GM18907 (cell line): ENCODE measurements around the gene RNASEL.
"Not testable (repeated sequence)": the region's sequence is repeated elsewhere in the genome, so short reads cannot be mapped to it uniquely, and the experiment has no call there.

Experiments used
- ATAC-seq: cut with Tn5 transposase; IDR thresholded peaks from one replicate; pipeline ENCODE4 v1.9.1; 2021; ENCODE audit warnings: mild to moderate bottlenecking, moderate library complexity; ENCODE audit not compliant: unreplicated experiment

RNASEL gene, protein sequence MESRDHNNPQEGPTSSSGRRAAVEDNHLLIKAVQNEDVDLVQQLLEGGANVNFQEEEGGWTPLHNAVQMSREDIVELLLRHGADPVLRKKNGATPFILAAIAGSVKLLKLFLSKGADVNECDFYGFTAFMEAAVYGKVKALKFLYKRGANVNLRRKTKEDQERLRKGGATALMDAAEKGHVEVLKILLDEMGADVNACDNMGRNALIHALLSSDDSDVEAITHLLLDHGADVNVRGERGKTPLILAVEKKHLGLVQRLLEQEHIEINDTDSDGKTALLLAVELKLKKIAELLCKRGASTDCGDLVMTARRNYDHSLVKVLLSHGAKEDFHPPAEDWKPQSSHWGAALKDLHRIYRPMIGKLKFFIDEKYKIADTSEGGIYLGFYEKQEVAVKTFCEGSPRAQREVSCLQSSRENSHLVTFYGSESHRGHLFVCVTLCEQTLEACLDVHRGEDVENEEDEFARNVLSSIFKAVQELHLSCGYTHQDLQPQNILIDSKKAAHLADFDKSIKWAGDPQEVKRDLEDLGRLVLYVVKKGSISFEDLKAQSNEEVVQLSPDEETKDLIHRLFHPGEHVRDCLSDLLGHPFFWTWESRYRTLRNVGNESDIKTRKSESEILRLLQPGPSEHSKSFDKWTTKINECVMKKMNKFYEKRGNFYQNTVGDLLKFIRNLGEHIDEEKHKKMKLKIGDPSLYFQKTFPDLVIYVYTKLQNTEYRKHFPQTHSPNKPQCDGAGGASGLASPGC

DNA sequence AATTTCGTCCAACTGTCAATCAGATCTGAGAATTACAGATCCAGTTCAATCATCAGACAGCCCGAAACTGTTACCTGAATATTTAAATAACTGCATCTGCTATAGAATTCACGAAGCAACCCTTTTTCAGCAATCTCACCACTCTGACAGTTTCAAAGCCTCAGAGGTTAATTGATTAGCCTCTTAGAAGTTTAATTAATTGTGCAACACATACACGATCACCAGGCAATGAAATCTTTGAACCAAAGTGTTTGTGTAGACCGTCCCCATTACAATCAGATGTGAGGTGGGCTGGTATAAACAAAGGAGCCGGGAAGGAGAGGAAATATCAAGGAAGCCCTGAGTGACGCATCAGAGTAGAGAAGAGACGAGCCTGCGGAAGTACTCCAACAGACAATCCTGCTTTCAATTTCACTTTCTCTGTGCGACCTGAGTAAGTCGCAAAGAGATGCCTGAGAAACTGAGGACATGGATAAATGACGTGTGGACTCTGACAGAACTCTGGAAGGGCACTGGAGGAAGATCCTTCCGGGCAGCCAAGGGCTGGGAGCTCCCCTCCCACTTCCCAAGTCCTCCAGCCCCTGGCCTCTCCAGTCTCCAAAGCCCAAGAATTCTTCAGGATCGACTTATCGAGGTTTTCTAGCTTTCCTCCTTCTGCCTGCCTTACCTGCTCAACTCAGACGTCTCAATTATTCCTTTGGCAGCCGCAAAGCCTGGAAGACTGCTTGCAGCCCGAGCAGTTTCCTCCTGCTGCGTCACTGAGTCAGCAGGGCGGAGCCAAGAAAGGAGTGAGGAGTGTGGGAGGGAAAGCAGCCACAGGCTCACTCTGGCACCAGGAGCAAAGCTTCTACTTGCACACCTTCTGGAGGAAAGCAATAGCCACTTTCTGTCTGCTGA lies at the start of gene RNASEL:
RNASEL (minus strand) TSS at position 757 of the 897 bp plus-strand sequence. CDS start 2,450 bp downstream, outside the sequence.
- peak; percentile 73 for ATAC-seq

DNA sequence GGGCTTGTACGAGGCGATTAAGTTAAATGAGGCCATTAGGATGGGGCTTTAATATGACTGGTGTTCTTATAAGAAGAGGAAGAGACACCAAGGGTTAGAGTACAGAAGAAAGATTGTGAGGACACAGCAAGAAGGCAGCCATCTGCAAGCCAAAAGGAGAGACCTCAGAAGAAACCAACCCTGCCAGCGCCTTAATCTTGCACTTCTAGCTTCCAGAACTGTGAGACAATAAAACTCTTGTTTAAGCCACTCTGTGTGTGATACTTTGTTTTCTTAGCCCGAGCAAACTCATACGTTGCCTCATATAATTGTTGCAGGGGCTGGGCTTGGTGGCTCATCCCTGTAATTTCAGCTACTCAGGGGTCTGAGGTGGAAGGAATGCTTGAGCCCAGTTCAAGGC lies 48.7 kb upstream of the RNASEL start:
- no peak for ATAC-seq

DNA sequence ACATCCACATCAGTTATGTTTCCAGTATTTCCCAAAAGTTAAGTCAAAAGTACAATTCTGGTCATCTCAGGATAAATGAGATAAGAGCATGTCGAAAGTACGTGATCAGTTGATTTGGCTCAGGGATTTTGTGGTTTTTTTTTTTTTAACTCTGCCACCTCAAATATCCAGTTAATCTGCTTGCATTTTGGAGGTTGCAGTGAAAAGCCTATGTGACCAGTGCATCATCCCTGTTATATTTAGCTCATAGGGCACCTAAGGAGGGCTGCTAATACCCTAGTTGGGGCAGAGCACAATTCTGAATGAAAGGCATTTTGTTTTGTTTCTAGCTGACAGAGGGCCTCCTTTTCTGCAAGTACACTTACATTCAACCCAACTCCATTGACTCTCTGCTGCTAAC lies 46.8 kb upstream of the RNASEL start:
- no peak for ATAC-seq

DNA sequence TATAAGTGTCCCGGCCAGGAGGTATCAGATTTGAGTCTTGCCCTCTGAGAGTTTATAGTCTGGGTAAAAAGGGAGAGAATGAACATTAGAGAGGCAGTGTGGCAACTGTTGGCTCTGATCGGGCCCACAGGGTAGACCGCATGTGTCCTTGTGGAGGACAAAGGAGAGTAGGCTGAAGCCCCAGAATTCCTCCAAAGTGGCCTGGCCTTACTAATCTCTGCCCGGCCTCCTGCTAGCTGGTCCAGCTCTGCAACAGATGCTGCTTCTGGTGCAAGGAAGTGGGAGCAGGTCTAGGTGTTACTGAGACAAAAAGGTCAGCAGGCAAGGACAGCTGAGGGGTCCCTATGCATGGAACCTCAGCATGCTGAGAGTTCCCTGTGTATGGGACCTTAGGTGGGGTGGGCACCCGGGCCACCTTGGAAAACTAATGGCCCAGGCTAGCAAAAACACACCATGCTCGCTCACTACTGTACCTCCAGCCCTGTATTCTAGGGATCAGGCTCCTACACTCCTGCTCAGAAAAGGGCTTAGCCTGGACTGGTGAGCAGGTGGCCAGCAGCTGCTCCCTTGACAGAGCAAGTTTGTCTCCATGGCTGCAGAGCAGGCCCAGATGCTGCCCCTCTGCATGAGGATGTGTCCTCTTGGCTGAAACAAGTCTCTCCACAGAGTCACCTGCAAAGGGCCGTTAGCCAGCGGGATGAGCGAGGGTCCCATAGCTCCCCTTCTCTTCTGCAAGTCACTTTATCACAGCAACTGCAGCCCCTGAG lies 45.4 kb upstream of the RNASEL start:
- no peak for ATAC-seq

DNA sequence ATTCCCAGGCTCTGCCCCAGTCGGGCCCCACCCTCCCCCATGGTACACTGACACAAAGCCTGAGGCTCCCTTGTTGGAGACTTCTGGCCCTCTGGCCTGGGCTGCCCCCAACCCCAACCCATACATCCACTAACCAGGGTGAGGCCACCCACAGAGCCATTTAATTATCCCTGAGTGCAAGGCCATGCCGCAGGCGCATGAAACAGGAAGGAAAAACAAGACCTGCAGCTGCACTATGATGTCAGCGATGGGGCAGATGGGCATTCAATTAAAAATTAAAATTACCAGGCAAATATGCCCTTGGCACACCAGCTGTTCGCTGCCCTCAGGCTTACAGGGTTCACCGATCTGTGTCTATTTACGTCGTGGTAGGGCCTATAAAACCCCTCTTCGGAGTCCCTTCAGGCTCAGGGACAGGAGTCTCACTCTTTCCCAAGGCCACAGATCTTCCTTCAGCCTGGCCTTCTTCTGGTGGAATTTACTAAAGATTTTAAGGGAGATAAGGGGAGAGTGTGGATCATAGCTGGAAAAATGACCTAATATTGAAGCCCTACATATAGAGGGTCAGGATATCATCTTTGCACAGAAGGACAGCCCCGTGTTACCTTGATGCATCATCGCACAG lies 44.7 kb upstream of the RNASEL start:
- ATAC-seq = no peak

DNA sequence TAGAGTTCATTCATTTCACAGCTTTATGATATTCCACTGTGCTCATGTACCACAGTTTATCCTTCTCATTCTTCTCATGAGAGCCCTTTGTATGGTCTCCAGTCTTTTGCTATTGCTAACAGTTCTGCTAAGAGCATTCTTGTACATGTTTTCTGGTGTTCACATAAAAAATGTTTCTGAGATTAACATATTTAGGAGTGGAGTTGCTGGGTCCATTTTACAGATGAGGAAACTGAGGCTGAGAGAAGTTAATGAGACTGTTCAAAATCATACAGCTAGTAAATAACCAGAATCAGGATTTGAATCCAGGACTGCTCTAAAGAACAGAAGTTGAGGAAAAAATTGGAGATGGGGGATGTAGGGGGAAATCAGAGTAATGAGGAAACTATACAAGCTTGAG lies 44.0 kb upstream of the RNASEL start:
- ATAC-seq = no peak

DNA sequence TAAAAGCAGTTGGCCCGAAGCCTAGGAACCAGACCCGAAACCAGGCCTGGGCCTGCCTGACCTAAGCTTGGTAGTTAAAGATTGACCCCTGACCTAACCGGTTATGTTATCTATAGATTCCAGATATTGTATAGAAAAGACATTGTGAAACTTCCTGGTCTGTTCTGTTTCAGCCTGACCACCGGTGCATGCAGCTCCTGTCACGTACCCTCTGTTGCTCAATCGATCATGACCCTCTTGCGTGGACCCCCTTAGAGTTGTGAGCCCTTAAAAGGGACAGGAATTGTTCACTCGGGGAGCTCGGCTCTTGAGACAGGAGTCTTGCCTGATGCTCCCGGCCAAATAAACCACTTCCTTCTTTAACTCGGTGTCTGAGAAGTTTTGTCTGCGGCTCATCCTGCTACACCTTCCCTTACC lies 43.4 kb upstream of the RNASEL start:
- ATAC-seq = not testable (repeated sequence)

DNA sequence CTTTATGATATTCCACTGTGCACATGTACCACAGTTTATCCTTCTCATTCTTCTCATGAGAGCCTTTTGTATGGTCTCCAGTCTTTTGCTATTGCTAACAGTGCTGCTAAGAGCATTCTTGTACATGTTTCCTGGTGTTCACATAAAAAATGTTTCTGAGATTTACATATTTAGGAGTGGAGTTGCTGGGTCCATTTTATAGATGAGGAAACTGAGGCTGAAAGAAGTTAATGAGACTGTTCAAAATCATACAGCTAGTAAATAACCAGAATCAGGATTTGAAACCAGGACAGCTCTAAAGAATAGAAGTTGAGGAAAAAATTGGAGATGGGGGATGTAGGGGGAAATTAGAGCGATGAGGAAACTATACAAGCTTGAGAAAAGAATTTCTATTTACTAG lies 42.9 kb upstream of the RNASEL start:
- ATAC-seq = no peak

DNA sequence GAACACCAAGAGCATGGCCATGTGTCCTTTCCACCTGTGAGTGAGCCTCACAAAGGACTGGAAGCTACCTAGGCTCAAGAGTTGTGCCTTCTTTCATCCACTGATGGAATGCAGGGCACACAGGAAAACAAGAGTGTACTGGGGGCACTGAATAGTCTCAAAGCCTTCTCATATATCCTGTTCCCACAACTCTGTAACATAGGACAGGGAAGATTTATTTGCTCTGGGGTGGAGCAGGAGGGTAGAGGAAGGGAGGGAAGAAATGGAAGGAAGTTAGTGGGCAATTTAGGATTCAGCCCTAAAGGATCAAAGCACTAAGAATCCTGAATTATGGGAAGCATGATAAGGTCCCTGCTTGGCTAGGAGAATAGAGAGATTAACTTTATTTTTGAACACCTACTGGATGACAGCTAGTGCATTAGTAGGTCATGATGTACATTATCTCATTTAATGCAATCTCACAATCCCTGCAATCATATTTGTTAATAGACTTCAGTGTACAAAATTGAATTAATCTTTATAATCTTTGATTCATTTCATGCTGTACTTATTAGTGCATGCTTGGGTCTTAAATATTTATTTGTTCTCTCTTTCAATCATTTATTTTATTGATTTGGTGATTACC lies 42.1 kb upstream of the RNASEL start:
- ATAC-seq = no peak

DNA sequence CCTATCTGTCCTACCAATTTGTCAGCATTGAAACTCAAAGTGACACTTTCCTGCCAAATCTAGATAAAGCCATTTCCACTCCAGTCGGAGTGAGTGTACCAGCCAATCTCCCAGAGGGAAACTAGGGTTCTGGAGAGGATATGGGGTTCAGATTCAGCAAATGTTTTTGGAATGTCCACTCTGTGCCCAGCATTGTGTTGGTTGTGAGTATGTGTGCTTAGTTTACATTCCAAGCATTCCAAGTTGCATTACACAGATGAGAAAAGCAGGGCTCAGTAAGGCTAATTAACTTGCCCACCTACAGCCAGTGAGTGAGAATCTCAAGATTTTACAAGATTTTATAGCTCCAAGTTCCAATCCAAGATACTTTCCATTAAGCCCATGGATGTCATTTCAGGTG lies 41.5 kb upstream of the RNASEL start:
- no peak for ATAC-seq

DNA sequence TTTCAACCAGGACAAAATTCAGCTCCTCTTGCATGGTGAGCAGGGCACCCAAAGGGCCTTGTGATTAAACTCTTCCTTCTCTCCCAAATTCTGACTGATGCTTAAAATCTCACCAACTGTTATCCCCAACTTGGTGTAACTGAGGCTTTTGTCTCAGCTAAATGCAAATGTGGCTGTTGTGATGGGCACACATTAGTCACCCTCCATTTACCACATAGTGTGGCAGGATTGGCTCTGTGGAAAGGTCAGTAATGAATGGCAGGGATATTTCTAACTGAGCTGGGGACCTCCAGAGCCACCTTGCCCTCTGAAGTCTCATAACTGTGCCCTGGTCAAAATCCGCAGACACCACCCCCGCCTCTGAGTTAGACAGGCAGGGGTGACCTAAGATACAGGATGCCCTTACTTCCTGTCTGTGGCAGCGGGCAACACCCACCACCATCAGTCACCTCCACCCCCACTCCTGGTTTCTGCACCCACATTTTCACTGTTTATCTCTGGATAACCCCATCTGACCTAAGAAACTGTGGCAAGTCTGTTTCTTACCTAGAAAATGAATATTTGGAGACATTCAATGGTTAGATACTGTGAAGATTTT lies 40.5 kb upstream of the RNASEL start:
- peak; percentile 69 for ATAC-seq

DNA sequence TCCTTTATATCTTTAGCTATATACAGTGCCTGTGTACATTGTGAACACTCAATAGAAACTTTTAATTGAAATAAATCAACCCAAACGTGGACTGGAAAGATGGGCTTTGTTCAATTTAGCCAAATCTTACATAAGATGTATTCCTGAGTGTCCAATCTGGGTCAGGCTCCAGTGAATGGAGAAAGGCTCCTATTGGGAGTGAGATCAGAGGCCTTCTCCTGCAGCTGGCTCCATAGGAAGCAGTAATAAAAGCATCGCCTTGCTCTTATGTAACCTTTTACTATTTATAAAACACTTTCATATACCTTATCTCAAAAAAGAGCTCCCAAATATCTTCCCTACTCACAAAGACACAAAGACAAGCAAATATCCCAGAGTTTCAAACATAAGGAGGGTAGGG lies 40.0 kb upstream of the RNASEL start:
- no peak for ATAC-seq

DNA sequence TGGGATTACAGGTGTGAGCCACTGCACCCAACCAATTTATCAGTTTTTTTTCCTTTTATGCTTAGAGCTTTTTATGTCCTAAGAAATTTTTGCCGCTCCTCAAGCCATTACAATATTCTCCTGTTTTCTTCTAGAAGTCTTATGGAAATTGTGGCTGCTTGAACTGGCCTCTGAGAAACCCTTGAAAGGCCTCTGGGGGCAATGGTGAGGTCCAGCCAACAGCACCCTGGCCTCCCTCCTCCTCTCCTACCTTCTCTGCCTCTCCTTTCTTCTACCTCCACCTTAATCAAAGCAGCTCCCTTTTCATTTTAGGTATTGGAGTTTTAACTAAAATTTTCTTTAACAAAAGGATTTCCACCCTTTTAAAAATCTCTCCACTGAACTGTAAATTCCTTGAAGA lies 39.6 kb upstream of the RNASEL start:
- no peak for ATAC-seq

DNA sequence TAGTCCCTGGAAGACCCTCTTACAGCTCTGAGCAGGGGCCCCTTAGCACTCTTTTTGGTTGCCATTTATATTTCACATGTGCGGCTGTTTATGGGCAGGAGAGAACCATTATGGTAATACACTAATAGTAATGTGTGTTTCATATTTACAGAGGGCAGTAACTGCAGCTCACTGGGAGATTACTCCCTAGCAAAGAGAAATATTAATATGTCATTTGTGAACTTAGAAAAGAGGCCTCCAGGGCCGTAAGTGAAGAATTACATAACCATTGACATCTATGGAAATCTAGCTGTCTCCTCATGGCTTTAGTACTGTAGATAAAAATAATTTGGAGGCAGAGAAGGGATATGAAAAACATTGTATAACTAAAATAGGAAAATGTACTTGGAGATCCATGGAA lies 38.6 kb upstream of the RNASEL start:
- ATAC-seq = no peak

DNA sequence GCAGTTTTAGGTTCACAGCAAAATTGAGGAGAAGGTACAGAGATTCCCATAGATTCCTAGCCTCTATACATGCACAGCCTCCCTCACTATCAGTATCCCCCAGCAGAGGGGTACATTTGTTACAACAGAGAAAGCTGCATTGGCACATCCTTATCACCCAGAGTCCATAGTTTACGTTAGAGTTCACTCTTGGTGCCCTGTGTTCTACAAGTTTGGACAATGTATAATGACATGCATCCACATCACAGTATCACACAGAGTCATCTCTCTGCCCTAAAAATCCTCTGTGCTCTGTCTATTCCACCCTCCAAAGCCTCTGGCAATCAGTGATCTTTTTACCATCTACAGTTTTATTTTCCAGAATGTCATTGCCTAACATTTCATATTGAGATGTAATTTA lies 37.5 kb upstream of the RNASEL start:
- no peak for ATAC-seq

DNA sequence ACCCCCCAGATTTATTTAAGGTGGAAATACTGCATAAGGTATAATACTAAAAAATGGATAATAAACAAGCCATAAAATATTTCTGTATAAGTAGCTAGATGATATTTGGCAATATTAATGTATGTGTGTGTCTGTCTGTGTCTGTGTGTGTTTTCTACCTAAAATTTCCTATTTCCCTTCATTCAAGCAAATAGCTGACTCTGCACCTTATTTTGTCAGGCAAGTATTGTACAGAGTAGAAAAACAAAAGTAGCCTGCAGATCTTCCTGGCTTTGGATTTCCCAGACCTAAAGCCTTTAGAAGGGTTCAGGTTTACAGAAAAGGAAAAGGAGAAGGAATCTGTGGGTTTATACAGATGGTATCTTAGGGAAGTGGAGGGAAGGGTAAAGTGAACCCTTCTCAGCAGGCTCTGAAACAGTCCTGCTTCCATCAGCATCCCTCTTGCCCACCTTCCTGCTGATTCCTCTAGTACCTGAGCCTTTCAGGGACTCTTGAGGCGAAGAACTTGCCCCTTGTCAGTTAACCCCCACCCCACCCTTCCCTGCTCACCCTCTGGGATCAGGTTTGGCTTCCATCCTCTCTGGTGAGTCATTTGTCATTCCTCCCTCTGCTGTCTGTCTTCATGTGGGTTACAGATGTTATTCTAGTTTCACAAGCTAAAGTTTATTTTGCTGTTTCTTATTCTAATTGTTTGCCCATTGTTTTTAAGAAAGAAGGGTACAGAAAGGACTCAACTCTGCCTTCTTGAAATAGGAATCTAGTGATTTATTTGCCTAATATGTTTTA lies 36.9 kb upstream of the RNASEL start:
- no peak for ATAC-seq

DNA sequence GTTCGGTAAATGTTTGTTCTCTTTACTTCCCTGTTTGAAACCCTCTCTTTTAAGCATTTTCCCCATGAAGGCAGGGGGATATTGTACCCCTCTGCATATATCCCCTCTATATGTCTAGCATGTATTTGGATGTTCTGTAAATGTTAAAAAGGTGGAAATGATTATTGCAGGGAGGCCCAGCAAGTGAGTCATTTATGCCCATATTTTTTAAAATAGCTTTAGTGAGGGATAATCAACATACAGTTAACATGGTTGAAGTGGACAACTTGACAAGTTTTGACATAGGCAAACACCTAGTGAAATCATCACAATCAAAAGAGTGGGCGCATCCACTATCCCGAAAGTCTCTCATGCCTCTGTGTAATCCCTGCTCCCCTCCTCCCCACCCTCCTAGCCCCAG lies 36.0 kb upstream of the RNASEL start:
- no peak for ATAC-seq

DNA sequence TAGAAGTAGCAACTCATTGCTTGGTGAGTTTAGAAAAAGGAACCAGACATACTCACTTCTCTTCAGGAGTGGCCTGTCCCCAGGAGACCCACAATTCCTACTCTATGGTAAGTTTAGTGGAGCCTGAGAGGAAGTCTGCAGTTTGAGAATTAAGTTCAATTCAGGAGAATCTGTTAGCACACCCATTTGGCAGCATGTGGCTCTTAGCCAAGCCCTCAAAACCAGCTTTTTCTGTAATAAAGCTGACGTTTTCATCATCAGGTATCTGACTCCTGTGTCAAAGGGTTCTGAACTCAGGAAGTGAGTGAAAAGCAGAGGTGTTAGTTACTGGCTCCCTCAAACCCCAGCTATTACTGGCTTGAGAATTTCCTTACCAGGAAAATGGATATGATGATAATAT lies 35.5 kb upstream of the RNASEL start:
- ATAC-seq = no peak
